HG03066 (cell line): Measurements from ENCODE around the gene CERKL.
A peak's percentile ranks its signal among the peaks of the same experiment; 100 is the strongest.
"Not testable (repeated sequence)": the region's sequence is repeated elsewhere in the genome, so short reads cannot be mapped to it uniquely, and the experiment has no call there.

Experiments
- ATAC-seq: cut with Tn5 transposase; IDR thresholded peaks from one replicate; pipeline ENCODE4 v1.9.1; 2021; ENCODE audit warnings: low read depth; ENCODE audit not compliant: unreplicated experiment

CERKL gene, protein sequence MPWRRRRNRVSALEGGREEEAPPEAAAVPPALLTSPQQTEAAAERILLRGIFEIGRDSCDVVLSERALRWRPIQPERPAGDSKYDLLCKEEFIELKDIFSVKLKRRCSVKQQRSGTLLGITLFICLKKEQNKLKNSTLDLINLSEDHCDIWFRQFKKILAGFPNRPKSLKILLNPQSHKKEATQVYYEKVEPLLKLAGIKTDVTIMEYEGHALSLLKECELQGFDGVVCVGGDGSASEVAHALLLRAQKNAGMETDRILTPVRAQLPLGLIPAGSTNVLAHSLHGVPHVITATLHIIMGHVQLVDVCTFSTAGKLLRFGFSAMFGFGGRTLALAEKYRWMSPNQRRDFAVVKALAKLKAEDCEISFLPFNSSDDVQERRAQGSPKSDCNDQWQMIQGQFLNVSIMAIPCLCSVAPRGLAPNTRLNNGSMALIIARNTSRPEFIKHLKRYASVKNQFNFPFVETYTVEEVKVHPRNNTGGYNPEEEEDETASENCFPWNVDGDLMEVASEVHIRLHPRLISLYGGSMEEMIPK

DNA sequence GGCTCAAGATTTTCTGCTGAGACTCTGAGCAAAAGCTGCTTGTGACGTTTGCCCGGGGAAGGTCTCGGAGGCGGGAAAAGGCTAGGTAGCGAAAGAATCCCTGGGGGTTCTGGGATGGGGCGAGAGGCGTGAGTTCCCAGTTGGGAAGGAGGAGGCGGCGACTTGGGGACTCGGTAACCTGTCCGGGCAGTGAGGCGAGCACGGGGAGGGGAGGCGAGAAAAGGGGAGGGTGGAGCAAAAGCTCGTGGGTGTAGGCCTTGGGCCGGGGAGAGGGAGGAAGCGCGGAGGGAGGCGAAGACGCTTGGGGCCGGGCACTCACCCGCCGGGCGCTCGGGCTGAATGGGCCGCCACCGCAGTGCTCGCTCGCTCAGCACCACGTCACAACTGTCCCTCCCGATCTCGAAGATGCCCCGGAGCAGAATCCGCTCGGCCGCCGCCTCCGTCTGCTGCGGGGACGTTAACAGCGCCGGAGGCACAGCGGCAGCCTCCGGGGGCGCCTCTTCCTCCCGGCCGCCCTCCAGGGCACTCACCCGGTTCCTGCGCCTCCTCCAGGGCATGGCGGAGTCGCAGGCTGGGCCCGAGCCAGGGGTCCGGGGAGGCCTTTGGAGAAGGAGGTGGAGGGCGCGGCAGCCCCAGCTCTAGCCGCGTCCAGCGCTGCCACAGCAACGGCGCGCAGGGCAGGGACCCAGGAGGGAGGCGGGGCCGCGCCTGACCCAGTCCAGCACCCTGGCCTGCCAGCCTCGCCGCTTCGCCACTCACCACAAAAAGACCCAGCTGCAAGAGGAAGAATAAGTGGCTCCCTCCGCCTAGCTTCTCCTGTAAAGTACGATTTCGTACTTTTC is at the start of gene CERKL:
CERKL (minus strand) TSS at position 656 of the 842 bp plus-strand sequence; CDS start at position 557, 99 bp downstream.
- ATAC-seq = peak; percentile 92

DNA sequence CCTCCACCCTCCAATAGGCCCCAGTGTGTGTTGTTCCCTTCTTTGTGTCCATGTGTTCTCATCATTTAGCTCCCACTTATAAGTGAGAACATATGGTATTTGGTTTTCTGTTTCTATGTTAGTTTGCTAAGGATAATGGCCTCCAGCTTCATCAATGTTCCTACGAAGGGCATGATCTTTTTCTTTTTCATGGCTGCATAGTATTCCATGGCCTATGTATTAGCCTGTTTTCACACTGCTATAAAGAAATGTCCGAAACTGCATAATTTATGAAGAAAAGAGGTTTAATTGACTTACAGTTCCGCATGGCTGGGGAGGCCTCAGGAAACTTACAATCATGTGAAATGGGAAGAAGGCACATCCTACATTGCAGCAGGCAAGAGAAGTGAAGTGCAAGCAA is 45.6 kb upstream of the CERKL start:
- not testable (repeated sequence) for ATAC-seq

DNA sequence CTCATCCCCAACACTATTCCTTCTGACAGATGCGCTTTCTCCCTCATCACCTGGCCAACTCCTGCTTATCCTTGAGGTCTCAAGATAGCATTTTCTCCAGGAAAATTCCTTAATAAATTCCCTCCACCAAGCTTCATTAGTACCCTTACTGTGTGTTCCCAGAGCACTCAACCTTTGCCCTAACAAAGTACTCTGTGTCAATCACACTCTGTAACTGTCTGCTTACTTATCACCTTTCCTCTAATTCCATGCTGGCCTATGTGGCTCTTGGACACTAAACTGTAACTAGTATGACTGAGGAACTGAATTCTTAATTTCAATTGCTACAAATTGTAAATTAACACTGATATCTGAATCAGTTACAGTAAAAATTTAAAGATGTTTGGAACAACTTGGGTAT is 41.3 kb upstream of the CERKL start:
- no peak for ATAC-seq

DNA sequence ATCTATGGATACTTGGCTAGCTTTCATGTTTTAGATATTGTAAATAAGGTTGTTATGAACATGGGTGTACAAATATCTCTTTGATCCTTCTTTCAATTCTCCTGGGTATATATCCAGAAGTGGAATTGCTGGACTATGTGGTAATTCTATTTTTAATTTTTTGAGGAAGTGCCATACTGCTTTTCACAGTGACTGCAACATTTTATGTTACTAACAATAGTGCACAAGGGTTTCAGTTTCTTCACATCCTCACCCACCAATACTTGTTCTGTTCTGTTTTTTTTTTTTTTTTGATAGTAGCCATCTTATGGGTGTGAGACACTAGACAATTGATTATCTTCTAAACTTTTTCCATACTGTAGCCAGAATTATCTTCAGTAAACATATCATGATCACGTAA is 40.7 kb upstream of the CERKL start:
- no peak for ATAC-seq

DNA sequence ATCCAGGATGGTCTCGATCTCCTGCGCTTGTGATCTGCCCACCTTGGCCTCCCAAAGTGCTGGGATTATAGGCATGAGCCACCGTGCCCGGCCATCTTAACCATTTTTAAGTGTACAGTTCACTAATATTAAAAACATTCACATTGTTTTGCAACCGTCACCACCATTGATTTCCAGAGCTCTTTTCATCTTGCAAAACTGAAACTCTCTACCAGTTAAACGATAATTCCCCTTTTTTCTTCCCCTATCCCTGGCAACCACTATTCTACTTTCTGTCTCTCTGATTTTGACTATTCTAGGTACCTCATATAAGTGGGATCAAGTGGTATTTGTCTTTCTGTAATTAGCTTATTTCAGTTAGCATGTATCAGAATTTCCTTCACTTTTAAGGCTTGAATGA is 40.2 kb upstream of the CERKL start:
- ATAC-seq = no peak

DNA sequence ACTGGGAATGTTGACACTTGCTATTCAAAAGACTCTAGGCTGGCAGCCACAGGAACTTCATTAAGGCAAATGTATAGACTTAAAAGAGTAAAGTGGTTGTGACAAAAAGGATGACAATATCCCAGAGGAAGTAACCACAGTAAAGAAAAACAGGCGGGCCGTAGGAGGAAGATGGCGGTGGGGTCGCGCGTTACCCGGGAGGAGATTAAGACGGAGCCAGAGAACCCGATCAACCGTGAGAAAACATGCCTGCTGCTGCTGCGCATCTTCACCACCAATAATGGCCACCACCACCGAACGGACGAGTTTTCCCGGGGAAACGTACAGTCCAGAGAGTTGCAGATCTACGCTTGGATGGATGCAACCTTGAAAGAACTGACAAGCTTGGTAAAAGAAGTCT is 37.4 kb upstream of the CERKL start:
- ATAC-seq = no peak

DNA sequence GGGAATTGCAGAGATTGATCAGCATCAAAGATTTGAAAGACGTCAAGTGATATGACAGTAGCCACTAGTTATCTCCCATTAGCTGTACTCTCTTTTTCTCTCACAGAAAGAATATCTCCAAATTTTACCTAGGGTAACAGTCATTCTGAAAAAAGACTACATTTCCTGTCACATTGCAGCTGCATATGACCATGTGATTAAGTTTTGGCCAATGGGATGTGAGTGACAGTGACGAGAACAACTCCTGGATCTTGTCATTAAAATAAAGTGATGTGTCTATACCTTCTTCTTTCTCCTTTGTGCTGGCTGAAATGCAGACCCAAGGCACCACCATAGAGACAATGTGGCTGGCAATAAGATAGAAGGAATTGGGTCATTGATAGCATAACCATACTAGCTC is 34.0 kb upstream of the CERKL start:
- ATAC-seq = no peak

DNA sequence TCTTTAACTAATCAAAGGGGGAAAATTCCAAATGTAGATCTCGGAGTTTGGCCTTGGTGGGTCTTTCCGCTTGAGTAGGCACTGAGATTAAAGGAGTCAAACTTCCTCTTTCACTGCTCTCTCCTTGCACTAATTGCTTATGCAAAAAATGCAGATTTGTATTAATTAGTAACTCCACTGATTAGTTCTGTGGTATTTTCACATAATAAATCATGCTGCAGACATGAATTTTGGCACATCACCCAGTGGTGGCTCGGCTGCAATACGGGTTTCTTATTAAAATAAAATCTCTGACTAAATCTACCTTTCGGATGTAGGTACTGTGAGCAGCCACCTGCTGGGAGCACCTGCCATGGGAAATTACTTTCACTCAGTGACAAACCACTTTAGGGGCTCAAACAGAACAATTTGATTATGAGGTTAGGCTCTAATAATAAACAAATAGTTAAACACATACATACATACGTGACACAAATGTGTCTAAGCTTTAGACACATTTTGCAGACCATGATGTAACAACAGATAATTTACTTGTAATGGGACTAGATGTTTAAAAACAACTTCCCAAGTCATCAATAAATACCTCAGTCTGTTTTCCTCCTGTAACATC is 29.8 kb upstream of the CERKL start:
- ATAC-seq = no peak

DNA sequence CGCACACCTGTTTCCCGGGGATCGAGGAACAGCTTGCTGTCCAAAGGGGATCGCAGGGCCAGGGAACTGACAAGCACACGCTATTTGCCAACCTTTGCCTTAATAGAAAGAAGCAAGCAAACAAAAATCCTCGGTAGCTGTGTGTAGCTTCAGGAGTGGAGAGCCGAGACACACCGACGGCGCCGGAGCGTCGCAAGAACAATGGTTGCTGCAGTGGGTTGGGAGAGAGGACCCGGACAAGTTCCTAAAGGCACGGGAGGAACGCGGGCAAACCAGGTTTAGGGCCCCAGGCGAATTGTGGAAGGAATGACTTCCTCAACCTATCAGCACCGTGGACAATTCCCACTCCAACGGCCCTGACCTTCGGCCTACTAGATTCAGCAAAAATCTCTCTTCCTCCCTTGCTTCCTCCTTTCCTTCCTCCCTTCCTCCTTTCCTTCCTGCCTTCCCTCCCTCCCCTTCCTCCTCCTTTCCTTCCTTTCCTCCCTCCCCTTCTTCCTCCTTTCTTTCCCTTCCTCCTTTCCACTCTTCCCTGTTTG is 28.3 kb upstream of the CERKL start:
- no peak for ATAC-seq

DNA sequence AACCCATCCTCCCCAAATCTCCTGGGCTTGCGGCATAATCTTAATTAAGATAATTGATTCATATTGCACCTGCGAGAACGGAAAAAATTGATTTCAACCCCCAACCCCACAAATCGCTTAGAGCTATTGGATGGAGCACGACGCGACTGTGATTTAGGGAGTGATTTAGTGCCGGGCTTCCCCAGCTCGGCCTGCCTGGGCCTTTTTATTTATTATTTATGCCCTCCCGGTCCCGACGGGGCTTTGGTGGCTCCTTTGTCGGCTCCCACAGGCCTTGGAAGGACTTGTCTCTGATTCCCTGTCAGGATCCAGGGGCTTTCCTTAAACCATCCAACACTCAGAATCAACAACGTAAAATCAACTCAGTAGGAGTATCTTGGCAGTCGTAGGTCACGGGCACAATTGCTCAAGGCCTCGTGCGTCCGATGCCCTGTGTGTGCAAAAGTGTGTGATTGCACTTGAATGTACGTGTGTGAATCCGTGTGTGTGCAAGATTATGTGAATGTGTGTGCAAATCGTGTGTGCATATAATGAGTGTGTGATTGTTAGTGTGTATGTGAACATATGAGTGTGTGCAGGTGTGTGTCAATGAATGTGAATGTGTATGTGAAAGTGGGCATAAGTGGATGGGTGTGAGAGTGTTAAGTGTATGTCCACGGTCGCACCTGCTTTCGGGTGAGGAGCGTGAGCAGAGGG is 27.7 kb upstream of the CERKL start:
- ATAC-seq = no peak

DNA sequence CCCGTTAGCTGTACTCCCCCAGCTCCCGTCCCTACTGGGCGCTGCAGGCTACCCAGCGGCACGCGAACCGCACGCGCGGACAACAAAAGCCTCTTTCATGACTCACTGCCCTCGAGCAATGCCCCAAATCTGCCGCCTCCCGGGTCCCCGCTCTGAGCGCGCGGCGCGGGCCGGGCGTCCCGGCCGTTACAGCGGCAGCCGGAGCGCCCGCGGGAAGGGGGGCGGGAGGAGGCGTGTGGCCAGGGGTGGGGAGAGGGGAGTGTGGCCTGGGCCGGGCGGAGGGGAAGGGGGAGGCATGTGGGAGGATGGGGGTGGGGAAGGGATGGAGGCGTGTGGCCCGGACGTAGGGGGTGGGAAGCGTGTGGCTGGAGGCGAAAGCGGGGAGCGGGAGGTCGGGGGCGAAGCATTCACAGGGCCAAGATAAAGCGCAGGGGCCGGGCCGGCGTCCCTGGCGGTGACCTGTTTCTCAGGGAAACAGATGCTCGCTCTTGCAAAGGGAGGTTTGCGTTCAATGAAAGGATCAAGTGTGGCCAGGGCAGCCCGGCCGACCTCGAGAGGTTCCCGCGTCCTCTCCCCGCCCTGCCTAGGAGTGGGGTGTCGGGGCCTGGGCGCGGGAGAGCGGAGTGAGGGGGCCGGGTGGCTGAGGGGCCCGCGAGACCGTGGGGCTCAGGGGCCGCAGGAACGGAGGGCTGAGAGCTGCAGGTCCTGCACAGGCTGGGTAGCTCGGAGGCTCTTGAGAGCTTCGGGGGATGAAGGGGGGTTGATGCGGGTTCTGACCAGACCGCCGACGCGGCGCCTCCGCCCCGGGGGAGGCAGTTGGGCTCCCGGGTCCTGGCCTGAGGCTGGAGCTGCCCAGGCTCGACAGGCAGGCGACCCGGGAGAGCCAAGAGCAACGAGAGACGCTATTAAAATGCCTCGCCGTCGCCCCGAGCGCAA is 26.9 kb upstream of the CERKL start:
- no peak for ATAC-seq

DNA sequence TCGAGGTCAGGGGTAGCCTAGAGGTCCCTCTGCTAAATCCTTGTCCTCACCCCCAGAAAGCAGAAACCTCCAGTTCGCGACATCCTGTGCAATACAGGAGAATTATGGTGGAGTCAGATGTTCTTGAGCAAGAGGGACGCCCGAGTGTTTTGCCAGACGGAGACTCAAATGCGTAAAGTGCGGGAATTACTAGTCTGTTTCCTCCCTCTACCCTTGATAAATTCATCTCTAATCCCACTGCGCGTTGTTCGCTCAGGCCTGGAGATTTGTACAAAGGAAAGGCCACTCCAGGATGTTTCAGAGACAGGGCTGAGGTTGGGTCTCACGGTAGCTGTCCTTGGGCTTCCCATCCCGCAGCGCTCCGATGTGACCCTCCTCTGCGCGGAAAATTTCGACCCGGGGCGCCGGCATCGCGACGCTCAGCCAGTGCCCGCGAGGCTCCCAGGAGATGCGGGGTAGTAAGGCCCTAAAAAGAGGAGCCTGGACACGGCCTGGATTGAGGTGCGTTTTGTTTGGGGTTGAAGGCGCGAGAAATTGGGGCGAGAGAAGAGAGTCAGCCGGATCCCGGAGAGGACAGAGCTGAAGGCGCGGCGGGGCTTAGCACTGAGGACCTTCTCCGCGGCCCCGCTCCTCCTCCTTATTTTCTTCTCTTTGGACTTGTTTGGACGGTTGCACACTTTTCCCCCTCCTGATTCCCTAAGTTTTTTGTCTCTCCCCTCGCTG is 26.1 kb upstream of the CERKL start:
- ATAC-seq = no peak

DNA sequence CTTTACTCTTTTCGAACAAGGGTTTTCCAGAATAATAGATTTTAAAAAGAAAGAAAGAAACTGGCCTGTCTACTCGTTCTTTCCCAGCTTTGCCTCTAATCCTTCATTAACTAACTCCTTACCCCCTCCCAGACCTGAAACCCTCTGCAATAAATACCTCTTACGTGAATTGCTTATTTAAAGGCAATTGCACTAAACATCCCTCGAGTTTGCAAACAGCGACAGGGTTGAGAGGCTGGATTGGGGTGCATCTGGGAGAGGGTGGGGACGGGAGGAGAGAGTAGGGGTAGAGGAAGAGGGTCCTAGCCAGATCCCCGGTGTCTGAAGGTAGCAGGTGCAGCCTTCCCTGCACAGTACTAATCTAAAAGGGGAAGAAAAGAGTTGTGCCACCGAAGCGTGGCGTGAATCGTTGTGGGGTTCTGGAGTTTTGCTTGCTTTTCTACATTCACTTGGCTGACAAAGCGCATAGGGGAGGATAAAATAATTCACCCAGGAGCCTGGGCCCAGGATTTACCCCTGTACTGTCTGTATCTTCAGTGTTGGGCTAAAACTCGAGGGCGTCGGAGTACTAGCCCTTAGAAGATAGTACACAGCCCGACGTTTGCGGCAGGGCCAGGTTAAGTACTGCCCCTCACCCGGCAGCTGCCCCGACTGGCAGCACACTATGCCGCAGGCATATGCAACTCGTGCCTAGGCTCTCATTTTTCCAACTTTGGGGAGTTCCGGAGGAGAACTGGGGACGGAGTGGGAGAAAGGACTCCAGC is 25.3 kb upstream of the CERKL start:
- no peak for ATAC-seq

DNA sequence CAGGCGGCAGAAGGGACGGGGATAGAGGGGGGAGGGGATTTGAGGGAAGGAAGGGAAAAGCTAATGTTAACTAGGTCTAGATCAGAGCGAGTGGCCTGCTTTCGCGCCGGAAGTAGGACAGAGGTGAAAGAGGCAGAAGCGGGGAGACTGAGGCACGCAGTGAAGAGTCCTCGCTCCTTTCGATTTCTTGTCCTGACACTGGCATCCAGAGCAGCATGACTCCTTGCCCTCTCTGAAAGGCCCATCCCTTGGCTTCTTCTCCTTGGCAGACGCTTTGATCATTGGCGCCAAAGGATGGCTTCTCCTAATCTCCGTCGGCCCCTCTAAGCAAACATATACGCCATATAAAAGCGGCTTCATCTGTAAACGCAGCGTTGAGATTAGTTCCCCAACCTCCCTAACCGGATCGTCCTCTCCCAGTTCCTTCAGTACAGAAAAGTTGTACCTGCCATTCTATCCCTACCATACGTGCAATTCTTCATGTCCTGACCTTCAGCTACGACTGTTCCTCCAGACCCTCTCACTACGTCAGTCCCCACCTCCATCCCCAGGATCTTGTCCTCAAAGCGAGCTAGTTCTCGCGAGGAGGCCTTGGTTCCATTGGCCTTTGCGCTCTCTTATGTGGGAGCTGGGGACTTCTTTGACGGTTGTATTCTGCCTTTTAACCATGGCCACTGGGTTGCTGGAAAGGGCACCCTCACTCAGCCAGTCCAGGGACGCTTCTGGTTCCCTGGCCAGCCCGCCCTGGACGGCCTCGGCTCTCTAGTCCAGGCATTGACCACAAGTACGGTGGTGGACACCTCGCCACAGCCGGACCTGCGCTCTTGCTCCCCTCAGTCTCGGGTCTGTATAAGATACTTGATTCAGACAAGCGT is 24.3 kb upstream of the CERKL start:
- ATAC-seq = no peak

DNA sequence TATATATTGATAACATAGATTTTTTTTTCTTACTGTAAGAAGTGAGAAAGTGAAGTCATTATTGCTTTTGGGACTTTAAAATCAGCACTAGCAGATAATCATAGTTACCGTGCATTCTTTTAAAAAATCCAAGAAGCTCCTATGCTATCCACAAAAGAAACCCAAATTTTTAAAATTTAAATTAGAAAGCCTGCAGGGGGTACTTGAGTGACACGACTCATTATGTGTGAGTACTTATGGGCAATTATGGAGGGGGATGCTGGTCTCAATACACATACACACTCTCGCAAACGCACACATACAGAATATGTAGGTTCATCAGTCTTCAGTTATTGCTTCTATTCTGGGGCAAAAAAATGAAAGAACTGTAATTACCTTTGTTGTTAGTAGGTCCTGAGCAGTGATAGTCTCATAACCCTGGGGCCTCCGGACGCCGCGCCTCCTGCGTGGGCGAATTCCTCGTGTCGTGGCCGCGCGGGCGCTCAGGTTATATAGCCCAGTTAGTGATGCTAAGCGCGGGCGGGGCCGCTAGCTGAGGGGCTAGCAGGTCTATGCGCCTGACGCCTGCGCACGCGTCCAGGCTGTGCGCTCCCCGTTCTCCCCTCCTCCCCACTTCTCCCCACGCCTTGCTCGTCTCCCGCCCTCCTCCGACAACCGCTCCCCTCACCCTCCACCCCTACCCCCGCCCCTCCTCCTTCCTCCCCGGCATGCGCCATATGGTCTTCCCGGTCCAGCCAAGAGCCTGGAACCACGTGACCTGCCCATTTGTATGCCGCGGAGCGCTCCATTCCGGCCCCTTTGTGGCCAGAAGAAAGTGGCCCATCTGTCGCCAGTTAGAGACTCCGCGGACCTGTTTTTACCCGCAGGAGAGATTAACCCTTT is 23.4 kb upstream of the CERKL start, which contains the start of gene NEUROD1:
NEUROD1 (minus strand) TSS at position 463 of the 882 bp plus-strand sequence. CDS start 1,657 bp downstream, outside the sequence.
- ATAC-seq = no peak

DNA sequence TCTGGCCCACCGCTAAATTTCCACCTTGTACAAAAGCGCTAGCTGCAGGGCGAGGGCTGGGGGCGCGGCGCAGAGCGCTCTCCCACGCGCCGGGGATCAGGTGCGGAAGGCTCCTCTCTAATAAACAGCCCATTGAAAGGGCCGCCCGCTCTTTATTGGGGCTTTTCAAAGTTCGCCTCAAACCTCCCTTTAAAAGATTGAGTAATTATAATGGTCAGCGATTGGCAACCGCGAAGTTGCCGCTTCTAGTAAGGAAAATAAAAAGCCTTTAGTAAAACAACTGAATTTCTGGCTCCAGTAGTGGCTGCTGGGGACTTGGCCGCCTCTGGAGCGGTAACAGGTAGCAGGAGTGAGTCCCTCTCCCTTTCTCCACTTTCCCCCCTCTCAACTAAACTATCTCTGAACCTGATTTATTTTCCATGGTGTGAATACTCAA is 22.7 kb upstream of the CERKL start:
- ATAC-seq = no peak
